ENCODE measurements around the gene TMEM242. TPM values are rescaled to one million over a fixed set of nuclear protein-coding genes. Genes with fewer than 3 reads are reported as not detected.

Gene TMEM242
- polyA plus RNA-seq, 1 donor from 2014 or later, result 17.6 TPM

DNA sequence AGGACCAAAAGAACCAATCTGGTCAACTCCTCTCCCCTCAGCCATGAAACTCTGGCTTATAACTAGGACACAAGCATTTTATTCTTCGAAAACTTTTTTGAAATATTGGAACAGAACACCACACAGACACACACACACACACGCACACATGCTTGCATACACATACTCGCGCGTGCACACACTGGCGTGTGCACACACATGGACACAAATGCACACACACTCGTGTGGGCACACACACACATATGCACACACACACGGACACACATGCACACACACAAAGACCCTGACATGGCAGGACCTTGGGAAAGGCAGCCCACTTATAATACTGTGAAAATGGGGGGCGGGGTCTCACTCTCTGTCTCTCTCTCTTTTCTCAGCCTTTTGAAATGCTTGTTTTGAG, 63.9 kb downstream of the TMEM242 start:
- H4K20me1 ChIP-seq (ENCODE audit: insufficient read depth), result no peaks in the 10 kb centered on the region
- no peak overlapping the region for H3K4me3 ChIP-seq (ENCODE audit: low read length)
- H3K9me3 ChIP-seq (ENCODE audit: low read length), result no peaks in the 10 kb centered on the region
- no peaks in the 10 kb centered on the region for H3K36me3 ChIP-seq (ENCODE audit: insufficient read depth, low read length)
- no peak overlapping the region for H3K4me2 ChIP-seq (ENCODE audit: low read length)
- no peak overlapping the region for H3K27ac ChIP-seq (ENCODE audit: low read length)
- H2AFZ ChIP-seq (ENCODE audit: low read depth, low read length), result no peak overlapping the region
- no peak overlapping the region for H3K9ac ChIP-seq (ENCODE audit: low read length)
- no peaks in the 10 kb centered on the region for H3K79me2 ChIP-seq (replicated peaks; ENCODE audit: insufficient read depth, low read length)
- no peaks in the 10 kb centered on the region for H3F3A ChIP-seq (ENCODE audit: insufficient read depth, low read length, poor library complexity, severe bottlenecking)
- H3K27me3 ChIP-seq (ENCODE audit: insufficient read depth, low read depth, low read length), result no peaks in the 10 kb centered on the region
- no peaks in the 10 kb centered on the region for H3K9me2 ChIP-seq (ENCODE audit: insufficient read depth, low read length)
- TF ChIP-seq EZH2 (IDR thresholded peaks at IDR 0.05; ENCODE audit: borderline replicate concordance, insufficient read depth, low read length, poor library complexity, severe bottlenecking) (no peak), TAF1 (IDR thresholded peaks at IDR 0.05; ENCODE audit: low read depth) (no peak), MXI1 (conservative IDR thresholded peaks at IDR 0.05; ENCODE audit: poor library complexity, severe bottlenecking) (no peak), EP300 (conservative IDR thresholded peaks at IDR 0.05; ENCODE audit: poor library complexity, severe bottlenecking) (no peak), POLR2AphosphoS5 (IDR thresholded peaks at IDR 0.05) (no peak), RAD21 (conservative IDR thresholded peaks at IDR 0.05) (no peak), SMC3 (conservative IDR thresholded peaks at IDR 0.05; ENCODE audit: poor library complexity) (no peak), CTCF (IDR thresholded peaks at IDR 0.05; ENCODE audit: poor library complexity, severe bottlenecking) (no peak)
- TF ChIP-seq, protein P1, sequence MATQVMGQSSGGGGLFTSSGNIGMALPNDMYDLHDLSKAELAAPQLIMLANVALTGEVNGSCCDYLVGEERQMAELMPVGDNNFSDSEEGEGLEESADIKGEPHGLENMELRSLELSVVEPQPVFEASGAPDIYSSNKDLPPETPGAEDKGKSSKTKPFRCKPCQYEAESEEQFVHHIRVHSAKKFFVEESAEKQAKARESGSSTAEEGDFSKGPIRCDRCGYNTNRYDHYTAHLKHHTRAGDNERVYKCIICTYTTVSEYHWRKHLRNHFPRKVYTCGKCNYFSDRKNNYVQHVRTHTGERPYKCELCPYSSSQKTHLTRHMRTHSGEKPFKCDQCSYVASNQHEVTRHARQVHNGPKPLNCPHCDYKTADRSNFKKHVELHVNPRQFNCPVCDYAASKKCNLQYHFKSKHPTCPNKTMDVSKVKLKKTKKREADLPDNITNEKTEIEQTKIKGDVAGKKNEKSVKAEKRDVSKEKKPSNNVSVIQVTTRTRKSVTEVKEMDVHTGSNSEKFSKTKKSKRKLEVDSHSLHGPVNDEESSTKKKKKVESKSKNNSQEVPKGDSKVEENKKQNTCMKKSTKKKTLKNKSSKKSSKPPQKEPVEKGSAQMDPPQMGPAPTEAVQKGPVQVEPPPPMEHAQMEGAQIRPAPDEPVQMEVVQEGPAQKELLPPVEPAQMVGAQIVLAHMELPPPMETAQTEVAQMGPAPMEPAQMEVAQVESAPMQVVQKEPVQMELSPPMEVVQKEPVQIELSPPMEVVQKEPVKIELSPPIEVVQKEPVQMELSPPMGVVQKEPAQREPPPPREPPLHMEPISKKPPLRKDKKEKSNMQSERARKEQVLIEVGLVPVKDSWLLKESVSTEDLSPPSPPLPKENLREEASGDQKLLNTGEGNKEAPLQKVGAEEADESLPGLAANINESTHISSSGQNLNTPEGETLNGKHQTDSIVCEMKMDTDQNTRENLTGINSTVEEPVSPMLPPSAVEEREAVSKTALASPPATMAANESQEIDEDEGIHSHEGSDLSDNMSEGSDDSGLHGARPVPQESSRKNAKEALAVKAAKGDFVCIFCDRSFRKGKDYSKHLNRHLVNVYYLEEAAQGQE (IDR thresholded peaks at IDR 0.05; ENCODE audit: borderline replicate concordance), result no peak

- no peaks in the 10 kb centered on the region for H4K20me1 ChIP-seq (ENCODE audit: insufficient read depth)
- H3K9me2 ChIP-seq (ENCODE audit: insufficient read depth, low read length), result no peaks in the 10 kb centered on the region
- no peak overlapping the region for H2AFZ ChIP-seq (ENCODE audit: low read depth, low read length)
- no peak overlapping the region for H3K4me3 ChIP-seq (ENCODE audit: low read length)
- no peak overlapping the region for H3K9ac ChIP-seq (ENCODE audit: low read length)
- no peaks in the 10 kb centered on the region for H3K9me3 ChIP-seq (ENCODE audit: low read length)
- H3K36me3 ChIP-seq (ENCODE audit: insufficient read depth, low read length), result no peaks in the 10 kb centered on the region
- H3K27me3 ChIP-seq (ENCODE audit: insufficient read depth, low read depth, low read length), result no peaks in the 10 kb centered on the region
- H3F3A ChIP-seq (ENCODE audit: insufficient read depth, low read length, poor library complexity, severe bottlenecking), result no peaks in the 10 kb centered on the region
- no peak overlapping the region for H3K27ac ChIP-seq (ENCODE audit: low read length)
- TF ChIP-seq SMC3 (conservative IDR thresholded peaks at IDR 0.05; ENCODE audit: poor library complexity) (no peak), POLR2AphosphoS5 (IDR thresholded peaks at IDR 0.05) (no peak)
- TF ChIP-seq, protein P1 (IDR thresholded peaks at IDR 0.05; ENCODE audit: borderline replicate concordance), result no peak
- no peak overlapping the region for H3K4me2 ChIP-seq (ENCODE audit: low read length)
- no peaks in the 10 kb centered on the region for H3K79me2 ChIP-seq (replicated peaks; ENCODE audit: insufficient read depth, low read length)
These were observed 64.4 kb downstream of the TMEM242 start for GRCh38 chr6:157258878-157259277.
